Measurements from ENCODE around the gene ADAMTS3. TPM values are rescaled to one million over a fixed set of nuclear protein-coding genes. Genes with fewer than 3 reads are reported as not detected.

Gene ADAMTS3
- total RNA-seq, 2 experiments from 2014 or later, result not detected

DNA sequence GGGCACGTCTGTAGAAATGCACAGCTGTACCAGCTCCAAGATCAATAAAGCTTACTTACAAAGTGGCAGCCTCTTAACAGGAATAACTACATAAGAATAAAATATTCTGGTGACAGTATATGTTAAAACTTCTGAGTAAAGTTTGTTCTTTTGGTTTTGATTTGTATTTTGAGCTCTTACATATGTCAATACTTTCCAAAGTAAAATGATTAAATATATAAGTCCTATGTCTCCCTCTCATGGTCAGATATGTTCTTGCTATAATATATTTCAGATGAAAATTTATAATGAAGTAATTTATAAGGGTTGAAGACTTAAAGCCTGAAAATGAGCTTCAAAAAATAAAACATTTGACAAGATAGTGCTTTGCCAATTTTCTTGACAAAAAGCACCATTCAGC is 282.8 kb downstream of the ADAMTS3 start:
- Mint-ChIP-seq H3K9me3 (no peaks in the 10 kb centered on the region), H3K27me3 (no peaks in the 10 kb centered on the region), H3K4me1 (ENCODE audit: low read depth) (no peaks in the 10 kb centered on the region), H3K4me3 (no peak overlapping the region), H3K27ac (no peak overlapping the region), H3K36me3 (ENCODE audit: low read depth) (no peaks in the 10 kb centered on the region)
- CTCF ChIA-PET, result interaction anchor here (0.6 to 1.0 kb wide), 2 partner anchors 16 to 515 kb away, joined by 3 to 4 read pairs; no protein-coding TSS in a partner anchor
- DNase-seq (no peak), ATAC-seq (no peak)
- TF ChIP-seq, protein P1, sequence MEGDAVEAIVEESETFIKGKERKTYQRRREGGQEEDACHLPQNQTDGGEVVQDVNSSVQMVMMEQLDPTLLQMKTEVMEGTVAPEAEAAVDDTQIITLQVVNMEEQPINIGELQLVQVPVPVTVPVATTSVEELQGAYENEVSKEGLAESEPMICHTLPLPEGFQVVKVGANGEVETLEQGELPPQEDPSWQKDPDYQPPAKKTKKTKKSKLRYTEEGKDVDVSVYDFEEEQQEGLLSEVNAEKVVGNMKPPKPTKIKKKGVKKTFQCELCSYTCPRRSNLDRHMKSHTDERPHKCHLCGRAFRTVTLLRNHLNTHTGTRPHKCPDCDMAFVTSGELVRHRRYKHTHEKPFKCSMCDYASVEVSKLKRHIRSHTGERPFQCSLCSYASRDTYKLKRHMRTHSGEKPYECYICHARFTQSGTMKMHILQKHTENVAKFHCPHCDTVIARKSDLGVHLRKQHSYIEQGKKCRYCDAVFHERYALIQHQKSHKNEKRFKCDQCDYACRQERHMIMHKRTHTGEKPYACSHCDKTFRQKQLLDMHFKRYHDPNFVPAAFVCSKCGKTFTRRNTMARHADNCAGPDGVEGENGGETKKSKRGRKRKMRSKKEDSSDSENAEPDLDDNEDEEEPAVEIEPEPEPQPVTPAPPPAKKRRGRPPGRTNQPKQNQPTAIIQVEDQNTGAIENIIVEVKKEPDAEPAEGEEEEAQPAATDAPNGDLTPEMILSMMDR (IDR thresholded peaks at IDR 0.05), result no peak
- intact Hi-C loops (cut with micrococcal nuclease), result no loop called here
- POLR2A ChIA-PET, result no interaction called here

DNA sequence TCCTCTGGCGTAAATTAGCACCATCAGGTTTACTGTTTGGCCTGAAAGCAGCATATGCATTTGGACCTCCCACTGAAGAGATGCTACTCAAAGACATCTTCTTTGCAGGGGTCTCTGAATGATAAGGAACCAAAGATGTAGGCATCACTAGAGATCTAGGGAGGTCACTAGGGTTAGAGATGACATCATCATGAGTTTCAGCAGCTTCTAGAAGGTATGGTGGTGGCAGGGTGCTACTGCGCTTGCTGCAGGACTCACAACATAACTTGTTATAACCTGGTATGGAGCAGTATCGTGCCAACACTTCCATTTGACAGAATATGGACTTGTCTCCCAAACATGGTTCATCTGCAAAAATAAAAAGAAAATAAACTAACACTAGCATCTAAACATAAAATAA is 285.7 kb downstream of the ADAMTS3 start:
- Mint-ChIP-seq H3K4me1 (ENCODE audit: low read depth) (no peaks in the 10 kb centered on the region), H3K9me3 (no peaks in the 10 kb centered on the region), H3K4me3 (no peak overlapping the region), H3K36me3 (ENCODE audit: low read depth) (no peaks in the 10 kb centered on the region), H3K27ac (no peak overlapping the region), H3K27me3 (no peaks in the 10 kb centered on the region)
- POLR2A ChIA-PET, result no interaction called here
- intact Hi-C loops (cut with micrococcal nuclease), result no loop called here
- TF ChIP-seq, protein P1 (IDR thresholded peaks at IDR 0.05), result no peak
- no peak for DNase-seq
- CTCF ChIA-PET, result interaction anchor here (1.0 kb wide), 1 partner anchor 17 kb away, joined by 3 read pairs; no protein-coding TSS in a partner anchor
- peak; percentile 34 for ATAC-seq

DNA sequence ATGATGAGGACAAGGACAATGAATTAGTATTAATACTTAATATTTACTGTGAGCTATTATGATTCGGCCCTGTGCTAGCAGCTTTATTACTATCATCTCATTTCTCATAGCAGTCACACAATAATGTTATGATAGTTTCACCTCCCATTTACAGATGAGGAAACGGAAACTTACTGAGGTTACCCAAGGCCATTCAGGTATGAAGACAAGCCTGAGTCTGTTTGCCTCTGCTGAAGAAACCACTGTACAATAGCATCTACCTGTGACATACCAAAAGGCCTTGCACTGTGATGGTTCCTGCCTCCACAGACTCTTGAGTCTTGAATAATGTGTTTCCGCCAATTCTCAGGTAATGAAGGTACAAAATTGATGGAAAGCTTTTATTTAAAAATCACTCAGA is 288.8 kb downstream of the ADAMTS3 start:
- no peak overlapping the region for H3K4me3 Mint-ChIP-seq
- no peaks in the 10 kb centered on the region for H3K4me1 Mint-ChIP-seq (ENCODE audit: low read depth)
- H3K36me3 Mint-ChIP-seq (ENCODE audit: low read depth), result no peaks in the 10 kb centered on the region
- intact Hi-C loops (cut with micrococcal nuclease), result no loop called here
- CTCF ChIA-PET, result interaction anchor here (3.5 kb wide), 1 partner anchor 22 kb away, joined by 16 read pairs; no protein-coding TSS in a partner anchor
- no peaks in the 10 kb centered on the region for H3K9me3 Mint-ChIP-seq
- H3K27ac Mint-ChIP-seq, result no peak overlapping the region
- no peak for DNase-seq
- no peak for ATAC-seq
- POLR2A ChIA-PET, result no interaction called here
- TF ChIP-seq, protein P1 (IDR thresholded peaks at IDR 0.05), result no peak
- no peaks in the 10 kb centered on the region for H3K27me3 Mint-ChIP-seq

DNA sequence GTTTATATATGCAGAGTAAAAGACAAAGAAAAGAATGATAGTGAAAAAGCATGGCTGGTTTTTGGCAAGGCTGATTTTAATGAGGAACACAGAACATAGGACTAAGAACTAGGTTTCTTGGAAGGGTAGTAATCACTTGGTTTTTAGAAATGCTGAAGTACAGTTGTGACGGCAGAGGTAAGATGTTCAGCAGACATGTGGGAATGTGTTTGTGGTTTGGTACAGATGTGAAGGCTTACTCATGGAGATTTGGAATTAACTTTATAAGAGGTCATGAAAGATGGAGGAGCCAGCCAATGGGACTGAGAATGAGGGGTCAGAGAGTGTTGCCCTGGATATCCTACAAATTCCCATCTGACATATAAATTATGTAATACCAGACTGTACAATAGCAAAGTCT is 293.6 kb downstream of the ADAMTS3 start:
- H3K36me3 Mint-ChIP-seq (ENCODE audit: low read depth), result no peaks in the 10 kb centered on the region
- no peak overlapping the region for H3K4me3 Mint-ChIP-seq
- no peaks in the 10 kb centered on the region for H3K27me3 Mint-ChIP-seq
- TF ChIP-seq, protein P1 (IDR thresholded peaks at IDR 0.05), result no peak
- CTCF ChIA-PET, result no interaction called here
- no peaks in the 10 kb centered on the region for H3K4me1 Mint-ChIP-seq (ENCODE audit: low read depth)
- intact Hi-C loops (cut with micrococcal nuclease), result no loop called here
- DNase-seq (no peak), ATAC-seq (no peak)
- H3K27ac Mint-ChIP-seq, result no peak overlapping the region
- peaks cover 2% of the 10 kb centered on the region for H3K9me3 Mint-ChIP-seq
- POLR2A ChIA-PET, result no interaction called here

DNA sequence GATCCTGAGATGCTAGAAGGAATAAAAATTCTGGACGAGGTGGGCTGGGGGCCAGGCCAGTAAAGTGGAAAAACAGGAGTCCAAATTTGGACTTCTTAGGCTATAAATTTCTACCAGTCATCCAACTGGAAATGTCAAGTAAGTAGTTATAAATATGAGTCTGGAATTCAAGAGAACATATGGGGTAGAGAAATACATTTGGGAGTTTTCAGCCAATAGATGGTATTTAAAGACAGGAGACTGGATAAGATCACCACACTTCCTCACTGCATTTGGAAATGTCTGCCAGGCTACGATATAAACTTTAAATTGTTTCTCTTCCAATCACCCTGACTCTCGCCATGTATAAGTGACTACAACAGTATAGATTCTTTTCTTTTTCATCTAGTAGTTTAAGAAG is 294.8 kb downstream of the ADAMTS3 start:
- TF ChIP-seq, protein P1 (IDR thresholded peaks at IDR 0.05), result no peak
- H3K4me3 Mint-ChIP-seq, result no peak overlapping the region
- CTCF ChIA-PET, result no interaction called here
- POLR2A ChIA-PET, result no interaction called here
- H3K36me3 Mint-ChIP-seq (ENCODE audit: low read depth), result no peaks in the 10 kb centered on the region
- H3K4me1 Mint-ChIP-seq (ENCODE audit: low read depth), result no peaks in the 10 kb centered on the region
- no peak overlapping the region for H3K27ac Mint-ChIP-seq
- peaks cover 2% of the 10 kb centered on the region for H3K9me3 Mint-ChIP-seq
- H3K27me3 Mint-ChIP-seq, result no peaks in the 10 kb centered on the region
- no peak for DNase-seq
- intact Hi-C loops (cut with micrococcal nuclease), result no loop called here
- ATAC-seq, result no peak
